ENCODE results near the gene CTXND1.

- TF ChIP-seq CTCF (IDR thresholded peaks at IDR 0.05) (no peak), POLR2A (IDR thresholded peaks at IDR 0.05) (no peak)
These were observed 47.8 kb downstream of the CTXND1 start for GRCh38 chr15:80204231-80204630.

Measured in uterus (tissue), 2 donors.